GM21825 (cell line): Measurements from ENCODE around the gene PRKCB.

Source experiments
- ATAC-seq: cut with Tn5 transposase; IDR thresholded peaks from one replicate; pipeline ENCODE4 v1.9.1; 2021; ENCODE audit warnings: mild to moderate bottlenecking, moderate library complexity; ENCODE audit not compliant: unreplicated experiment

Gene PRKCB

DNA sequence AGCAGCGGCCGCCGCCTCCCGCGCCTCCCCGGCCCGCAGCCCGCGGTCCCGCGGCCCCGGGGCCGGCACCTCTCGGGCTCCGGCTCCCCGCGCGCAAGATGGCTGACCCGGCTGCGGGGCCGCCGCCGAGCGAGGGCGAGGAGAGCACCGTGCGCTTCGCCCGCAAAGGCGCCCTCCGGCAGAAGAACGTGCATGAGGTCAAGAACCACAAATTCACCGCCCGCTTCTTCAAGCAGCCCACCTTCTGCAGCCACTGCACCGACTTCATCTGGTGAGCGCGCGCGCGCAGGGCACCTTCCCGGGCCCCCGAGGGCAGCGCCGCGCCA lies 258 bp downstream of the PRKCB start:
- peak; percentile 3 for ATAC-seq

DNA sequence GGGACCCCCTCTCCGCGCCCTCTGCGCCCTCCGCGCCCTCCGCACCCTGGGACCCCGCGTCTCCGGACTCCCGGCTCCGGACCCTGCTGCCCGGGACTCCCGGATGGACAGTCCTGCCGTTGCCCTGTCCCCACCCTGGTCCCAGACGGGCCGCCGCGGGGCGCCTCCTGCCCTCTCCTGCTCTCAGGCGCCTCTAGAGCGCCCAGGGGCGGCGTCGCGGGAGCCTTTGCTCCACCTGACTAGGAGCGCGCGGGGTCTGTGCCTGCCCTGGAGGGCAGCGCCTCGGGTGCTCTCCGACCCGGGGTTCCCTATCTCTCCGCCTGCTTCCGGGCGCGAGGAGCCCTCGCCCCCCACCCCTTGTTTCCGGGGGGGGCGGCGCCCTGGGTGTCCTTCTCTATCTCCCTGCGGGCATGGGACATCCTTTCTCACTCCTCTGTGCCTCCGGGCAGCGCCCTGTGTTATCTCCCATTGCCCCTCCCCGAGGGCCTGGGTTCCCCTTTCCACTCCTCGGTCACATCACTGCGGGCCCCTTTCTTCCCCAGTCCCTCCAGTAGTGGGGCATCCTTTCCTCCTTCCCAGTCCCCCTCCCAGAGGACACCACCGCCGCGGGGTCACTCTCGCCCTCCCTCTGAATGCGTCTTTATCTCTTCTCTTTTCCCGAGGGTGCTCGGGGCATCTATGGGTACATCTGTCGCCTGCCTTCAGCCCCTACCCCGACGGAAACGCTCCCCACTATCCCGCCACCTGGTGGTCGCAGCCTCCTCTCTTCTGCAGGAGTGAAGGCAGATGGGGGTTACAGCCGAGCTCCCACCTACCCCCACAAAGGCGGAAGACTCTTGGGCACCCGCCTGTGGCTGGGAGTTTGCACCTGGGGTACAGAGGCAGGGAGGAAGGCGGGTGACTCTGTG lies 875 bp downstream of the PRKCB start:
- ATAC-seq: peak; percentile 28

DNA sequence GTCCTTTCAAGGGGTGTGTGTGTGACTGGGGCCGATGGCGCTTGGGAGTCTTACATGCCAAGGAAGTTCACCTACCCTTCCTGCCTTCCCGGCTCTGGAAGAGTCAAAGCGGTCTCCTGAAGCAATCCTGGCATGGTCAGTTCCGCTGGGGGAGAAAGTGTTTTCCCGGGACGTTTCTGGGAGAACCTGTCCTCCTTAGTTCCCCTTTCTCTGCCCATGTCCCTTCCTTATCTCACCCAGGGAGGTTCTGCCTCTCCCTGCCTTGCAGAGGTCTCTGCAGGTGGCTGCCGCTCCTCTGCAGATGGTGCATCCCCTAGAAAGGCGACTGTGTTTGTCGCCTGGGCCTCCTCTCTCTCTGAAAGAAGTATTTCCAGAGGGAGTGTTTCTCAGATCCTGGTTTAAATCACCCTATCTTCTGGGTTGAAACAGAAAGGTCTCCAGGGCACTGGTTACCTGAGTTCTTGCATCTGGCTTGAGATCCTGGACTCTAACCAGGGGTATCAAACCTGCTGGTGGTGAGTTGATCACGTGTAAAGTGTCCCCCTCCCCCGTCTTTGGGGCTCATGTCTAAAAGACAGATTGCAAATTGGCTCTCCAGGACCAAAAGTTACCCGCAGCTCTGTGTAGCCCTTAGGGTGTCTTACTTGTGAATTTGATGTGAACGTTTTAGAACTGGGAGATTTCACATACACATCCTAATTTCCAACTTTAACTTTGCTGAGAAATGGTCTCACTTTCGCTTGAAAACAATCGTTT lies 1.9 kb downstream of the PRKCB start:
- ATAC-seq: no peak

DNA sequence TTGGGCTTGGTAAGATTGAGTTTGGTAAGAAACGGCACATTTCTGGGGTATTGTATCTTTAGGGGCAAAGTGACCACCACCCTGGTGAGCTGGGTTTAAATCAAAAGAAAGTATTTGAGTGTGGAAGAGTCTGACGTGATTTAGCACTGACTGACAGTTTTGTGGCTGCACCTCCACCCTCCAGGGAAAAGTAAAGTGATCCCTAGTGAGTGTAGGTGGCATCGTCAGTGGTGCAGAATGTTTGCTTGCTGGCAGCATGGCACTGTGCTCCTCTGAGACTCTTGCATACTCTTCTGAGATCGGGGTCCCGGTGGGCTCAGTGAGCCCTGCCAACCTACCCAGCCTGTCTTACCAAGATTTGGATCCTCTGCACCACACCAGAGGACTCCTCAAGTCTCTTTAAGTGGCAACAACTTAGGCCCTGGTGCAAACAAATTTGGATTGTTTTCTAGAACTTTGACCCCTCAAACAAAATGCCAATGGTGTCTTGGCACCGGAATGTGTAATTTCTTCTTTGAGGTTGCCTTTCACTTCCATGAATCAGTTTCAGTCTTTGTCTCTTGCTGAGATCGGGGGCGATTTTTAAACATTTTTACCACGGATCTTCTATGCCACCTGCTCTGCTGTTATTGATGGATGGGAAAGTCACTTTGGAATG lies 2.8 kb downstream of the PRKCB start:
- ATAC-seq: no peak

DNA sequence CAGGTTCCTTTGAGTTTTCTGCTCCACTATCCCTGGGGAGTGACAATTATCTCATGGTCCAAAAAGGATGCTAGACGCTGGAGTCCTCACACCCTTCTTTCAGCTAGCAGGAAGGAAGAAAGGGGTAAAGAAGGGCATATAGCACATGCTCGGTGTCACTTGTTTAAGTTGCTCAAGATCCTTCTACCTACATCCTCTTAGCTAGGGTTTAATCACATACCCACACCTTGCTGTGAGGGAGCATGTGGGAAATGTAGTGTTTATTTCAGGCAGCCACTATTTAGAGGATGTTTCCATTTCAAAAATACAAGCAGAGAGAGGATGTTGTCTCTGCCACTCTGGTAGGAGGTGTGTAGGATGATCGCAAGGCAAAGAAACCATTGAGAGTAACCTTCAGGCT lies 4.5 kb downstream of the PRKCB start:
- ATAC-seq: no peak

DNA sequence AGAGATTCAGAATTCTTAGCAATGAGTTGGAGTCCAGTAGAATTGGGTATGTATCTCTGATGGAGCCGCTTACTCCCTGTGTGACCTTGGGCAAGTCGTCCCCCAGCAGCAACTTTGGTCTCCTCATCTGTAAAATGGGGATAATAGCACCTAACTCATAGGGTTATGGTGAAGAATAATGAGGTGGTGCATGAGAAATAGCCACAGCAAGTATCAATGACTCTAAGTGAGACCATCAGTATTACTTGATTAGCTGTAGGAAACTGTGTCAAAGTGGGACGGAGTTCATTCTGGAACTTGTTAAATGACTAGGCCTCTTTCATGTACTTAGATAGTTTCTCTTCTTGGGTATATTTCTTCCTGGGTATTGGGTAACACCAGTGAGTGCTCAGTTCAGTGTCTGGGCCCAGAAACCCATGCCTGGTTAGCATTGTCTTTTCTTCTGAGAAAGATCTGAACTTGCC lies 6.4 kb downstream of the PRKCB start:
- ATAC-seq: peak; percentile 60

DNA sequence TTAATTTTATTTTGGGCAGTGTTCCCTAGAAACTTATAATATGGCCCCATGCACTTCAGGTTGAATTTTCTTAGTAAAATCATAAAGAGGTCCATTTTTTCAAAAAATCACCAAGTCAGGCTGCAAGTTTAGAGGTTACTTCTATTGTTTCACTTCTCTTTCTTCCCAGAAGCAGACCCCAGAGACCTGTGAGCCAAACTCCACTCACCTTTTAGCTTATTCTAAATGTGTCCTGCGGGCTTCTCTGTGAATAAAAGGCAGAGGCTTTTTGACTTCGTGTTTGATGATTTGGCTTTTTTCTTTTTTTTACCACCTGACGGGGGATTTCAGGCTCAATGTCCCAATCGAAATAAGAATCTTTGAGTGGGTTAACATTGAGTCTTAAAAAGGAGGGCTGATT lies 7.4 kb downstream of the PRKCB start:
- peak; percentile 37 for ATAC-seq

DNA sequence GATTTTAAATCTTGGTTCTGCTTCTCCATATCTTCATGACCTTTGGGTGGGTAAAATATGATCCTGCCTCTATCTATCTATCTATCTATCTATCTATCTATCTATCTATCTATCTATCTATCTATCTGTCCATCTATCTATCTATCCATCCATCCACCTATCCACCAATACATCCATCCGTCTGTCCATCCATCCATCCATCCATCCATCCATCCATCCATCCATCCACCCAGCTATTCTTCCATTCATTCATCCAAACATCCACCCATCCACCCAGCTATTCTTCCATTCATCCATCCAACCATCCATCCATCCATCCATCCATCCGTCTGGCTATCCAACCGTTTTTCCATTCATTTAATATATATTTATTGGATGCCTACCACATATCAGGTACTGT lies 11.5 kb downstream of the PRKCB start:
- no peak for ATAC-seq

DNA sequence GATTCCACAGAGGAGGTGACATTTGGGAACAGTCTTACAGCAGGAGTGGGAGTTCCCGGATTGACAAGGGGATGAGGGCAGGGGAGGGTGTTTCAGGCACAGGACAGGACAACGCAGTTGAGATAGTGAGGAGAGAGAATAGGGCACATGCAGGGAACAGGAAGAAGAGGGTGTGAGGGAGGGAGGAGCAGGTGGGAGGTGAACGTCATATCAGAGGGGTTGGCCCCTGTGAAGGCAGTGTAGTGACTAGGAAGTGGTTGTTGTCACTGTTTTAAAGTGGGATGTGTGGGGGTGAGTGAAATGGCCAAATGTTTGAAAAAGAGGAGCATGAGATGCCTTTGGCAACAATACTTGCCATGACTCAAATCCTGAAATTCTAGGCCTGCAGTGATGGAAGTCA lies 12.2 kb downstream of the PRKCB start:
- ATAC-seq: peak; percentile 39

DNA sequence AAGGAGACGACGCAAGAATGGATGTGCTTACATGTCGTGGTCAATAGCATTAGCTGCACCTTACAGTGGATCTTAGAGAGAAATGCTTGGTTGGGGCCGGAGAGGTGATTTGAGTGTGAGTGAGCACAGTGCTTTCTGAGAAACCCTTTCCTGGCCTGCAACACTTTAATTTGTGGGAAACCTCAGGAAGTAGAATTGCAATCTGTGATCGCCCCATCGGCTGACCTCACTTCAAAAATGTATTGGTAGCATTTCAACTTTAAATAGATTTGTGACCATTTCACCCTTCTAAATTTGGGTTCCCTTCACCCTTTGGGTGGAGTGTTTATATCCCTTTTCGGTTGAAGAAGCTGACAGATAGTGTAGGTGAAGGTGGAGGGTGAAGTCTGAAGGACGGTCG lies 13.2 kb downstream of the PRKCB start:
- ATAC-seq: no peak

DNA sequence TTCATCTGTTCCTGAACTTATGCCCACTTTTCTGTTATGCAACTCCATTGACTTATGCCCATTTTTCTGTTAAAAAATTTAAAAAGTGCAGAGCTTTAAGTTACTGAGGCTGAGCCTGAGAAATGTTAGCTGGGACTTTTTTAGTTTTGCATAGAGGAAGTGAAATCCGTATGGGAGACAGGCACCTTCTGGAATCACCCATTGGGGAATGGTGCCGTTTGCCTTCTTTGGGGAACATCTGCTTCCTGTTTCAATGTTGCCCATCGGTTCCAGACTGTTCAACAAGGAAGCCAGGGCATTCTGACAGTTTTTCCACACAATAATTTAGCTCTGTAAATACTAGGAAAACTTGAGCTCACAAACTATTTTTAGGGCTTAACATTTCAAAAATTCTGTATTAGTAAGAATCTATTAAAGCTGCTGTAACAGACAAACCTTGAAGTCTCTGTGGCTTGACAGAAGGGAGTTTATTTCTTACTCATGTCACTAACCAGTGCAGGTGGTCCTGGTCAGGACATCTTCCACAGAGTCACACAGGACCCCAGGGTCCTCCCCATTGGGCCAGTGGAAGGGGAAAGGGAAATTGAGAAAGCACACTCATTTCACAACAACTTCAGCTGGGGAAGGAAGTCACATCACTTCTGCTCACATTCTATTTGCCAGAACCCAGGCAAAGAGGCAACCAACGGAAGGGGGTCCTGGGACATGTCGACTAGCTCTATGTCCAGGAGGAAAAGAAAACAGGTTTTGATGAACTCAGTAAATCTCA lies 17.2 kb downstream of the PRKCB start:
- no peak for ATAC-seq

DNA sequence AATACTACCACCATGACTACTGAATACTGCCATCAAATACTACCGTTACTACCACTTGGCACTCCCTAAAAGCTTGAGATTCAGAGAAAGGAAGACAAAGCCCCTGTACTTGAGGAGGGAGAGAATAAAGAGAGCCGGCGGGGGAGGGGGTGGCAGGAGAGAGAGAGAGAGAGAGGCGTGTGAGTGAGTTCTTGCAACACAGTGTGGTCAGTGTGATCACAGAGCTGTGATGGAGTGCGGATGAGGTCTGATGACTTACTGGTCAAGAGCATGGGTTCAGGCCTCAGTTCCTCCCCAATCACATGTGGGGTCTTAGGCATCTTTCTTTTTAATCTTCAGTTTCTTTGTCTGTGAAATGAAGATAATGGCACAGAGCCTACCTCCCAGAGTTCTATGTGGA lies 19.2 kb downstream of the PRKCB start:
- no peak for ATAC-seq

DNA sequence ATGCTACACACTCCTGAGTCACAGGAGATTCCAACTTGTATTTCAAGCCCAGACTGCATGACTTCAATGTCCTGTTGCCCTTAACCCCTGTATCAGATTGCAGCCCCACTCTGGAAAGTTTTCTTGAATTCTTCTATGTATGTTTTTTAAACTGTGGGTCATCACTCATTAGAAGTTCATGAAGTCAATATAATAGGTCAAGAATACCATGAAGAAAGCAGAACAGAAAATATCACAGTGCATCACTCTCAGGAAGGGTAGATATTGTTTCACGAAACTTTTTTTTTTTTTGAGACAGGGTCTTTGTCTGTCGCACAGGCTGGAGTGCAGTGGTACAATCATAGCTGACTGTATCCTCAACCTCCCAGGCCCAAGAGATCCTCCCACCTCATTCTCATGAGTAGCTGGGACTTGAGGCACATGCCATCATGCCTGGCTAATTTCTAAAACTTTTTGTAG lies 20.5 kb downstream of the PRKCB start:
- no peak for ATAC-seq

DNA sequence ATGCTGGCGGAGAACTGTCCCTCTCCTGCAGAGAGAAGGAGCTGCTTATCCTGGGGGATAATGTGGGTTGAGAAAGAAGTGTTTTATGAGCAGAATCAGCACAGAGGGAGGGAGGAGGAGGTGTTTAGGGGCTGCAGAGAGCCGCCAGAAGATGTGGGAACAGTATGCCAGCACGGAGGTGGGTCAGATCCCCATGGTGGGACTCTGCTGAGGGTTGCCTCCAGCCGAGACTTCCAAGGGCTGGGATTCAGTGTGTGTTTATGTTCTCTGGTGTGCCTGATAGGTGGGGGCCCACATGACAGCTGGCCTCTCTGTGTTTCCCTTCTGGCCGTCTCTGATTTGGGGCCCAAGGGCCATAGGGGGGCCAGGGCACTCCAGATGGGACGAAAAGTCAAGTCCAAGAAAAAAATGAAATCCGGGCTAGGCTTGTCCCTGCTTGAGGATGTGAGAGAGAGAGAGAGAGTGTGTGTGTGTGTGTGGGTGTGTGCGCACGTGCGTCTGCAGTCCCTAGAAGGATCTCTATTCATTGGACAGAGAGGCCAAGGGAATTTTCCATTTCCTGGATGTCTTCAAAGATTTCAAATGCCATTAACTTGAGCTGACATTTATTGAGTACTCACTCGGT lies 21.6 kb downstream of the PRKCB start:
- ATAC-seq: no peak

DNA sequence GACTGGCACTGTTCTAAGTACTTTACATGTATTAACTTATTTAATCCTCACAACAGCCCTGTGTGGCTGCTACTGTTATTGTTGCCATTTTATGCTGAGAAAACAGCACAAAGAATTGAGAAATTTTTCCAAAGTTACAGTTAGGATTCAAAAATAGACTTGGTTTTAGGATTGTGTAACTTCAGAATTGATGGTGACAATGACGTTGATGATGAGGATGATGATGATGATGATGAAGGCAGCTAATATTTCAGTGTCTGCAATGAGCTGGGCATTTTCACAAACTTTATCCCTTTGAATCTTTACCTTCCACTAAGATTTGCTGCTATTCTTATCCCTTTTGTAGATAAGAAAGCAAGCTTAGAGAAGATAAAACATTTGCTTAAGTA lies 22.1 kb downstream of the PRKCB start:
- ATAC-seq: no peak

DNA sequence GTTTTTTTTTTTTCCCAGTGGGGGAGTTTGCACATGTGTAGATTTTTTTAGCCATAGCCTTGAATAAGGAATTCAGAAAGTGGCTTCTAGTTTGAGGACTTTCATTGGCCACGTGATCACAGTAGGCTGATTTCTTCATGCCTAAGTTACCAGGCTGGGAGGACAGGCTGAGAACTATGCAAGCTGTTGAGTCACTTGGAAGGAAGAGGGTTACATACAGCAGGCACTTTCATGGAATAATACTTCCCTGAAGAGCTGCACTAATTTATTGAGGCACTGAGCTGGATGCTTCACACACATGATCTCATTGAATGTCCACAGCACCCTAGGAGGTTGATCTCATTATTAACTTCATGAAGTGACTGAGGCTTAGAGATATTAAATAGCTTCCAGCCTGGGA lies 22.8 kb downstream of the PRKCB start:
- ATAC-seq: no peak

DNA sequence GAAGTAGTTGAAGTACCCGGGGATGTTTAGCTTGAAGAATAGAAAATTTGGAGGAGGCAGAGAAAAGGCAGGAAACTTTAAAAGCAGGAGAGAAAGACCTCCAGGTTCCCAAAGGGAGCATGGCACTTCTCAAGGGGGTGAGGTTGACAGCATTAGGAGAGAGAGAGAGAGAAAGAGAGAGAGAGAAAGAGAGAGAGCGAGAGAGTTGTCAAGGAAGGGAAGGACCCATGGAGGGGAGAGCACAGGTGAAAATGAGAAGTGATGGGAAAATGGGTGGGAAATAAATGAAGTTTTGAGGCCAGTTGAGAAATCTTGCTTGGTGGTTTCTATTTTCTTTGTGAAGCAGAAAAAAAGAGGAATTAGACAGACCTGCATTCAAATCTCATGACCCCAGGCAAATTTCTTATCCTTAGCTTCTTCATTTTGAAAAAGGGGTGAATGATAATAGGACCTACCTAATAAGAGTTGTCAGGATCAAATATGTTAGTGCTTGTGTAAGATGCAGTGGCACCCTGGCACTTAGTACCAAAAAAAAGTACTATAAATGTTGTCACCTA lies 24.0 kb downstream of the PRKCB start:
- no peak for ATAC-seq

DNA sequence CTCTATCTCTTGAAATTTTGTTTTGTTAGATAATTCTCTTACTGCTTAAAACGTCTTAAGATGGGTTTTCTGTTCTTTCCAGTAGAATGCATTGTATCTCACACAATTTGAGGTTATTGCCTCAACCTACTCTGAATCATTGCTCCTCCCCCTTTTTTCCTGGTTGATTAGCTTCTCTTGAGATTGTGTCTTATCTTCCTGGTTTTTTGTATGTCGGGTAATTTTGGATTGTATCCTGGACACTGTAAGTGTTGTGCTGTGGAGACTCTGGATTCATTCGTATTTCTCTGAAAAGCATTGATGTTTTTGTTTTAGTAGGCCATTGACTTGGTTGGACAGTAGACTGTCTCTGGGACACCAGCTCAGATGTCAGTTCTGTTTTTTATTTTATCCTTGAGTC lies 26.1 kb downstream of the PRKCB start:
- ATAC-seq: no peak

DNA sequence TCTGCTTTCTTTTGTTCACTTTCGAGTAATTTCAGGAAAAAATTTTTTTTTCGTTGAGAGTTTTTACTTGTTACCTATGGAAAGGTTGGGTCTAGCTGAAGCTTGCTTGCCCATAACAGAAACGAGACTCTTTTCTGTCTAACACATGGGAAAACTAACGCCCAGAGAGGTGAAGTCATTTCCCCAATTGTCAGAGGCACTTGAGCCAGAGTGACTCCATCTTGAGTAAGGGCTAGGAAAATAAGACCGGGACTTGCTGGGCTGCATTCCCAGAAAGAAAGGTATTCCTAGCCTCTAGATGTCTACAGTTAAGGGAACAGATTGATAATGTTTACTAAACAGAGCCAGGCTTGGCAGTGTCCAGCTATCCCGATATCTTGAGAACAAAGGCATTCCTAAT lies 26.8 kb downstream of the PRKCB start:
- no peak for ATAC-seq
